K562 (cell line): ENCODE data around the gene LITAF. TPM values are rescaled to one million over a fixed set of nuclear protein-coding genes. Genes with fewer than 3 reads are reported as not detected.
A peak's percentile ranks its signal among the peaks of the same experiment; 100 is the strongest.

Experiments
- ARID2 ChIP-seq: fragments of 450-650 bp; IDR thresholded peaks from 2 replicates; pipeline ENCODE4 v1.6.1; 2017; ENCODE audit warnings: antibody characterized with exemption, mild to moderate bottlenecking
- BACH1 ChIP-seq: fragments of 200-800 bp; sonication (Bioruptor generic); IDR thresholded peaks from 2 replicates; pipeline ENCODE4 v1.6.1; 2016; ENCODE audit warnings: missing genetic modification characterization, missing compliant biosample characterization
- BHLHE40 ChIP-seq: IDR thresholded peaks from 2 replicates; pipeline ENCODE4 v1.6.1; 2011; ENCODE audit warnings: low read length, improper control_type of control experiment
- ELF1 ChIP-seq: fragments of 200-800 bp; sonication (Bioruptor generic); IDR thresholded peaks from 2 replicates; pipeline ENCODE4 v1.6.1; 2016; ENCODE audit warnings: missing genetic modification characterization, missing compliant biosample characterization
- FOXA1 ChIP-seq: fragments of 450-650 bp; IDR thresholded peaks from 2 replicates; pipeline ENCODE4 v1.6.1; 2016; ENCODE audit warnings: mild to moderate bottlenecking, borderline replicate concordance
- KHSRP ChIP-seq: fragments of 450-650 bp; IDR thresholded peaks from 2 replicates; pipeline ENCODE4 v1.6.1; 2017
- MYC ChIP-seq, 2 experiments: fragments of 250-450 bp in 1 of 2; sonication (Bioruptor Pico) in 1 of 2; IDR thresholded peaks; 2 replicates each; pipeline versions ENCODE4 v1.5.1 to v1.6.1; 2012 to 2021; ENCODE audit warnings: low read depth in 2 of 2, borderline replicate concordance in 1 of 2, improper control_type of control experiment in 1 of 2, low read length in 1 of 2, mild to moderate bottlenecking in 1 of 2, moderate library complexity in 1 of 2
- RBM39 ChIP-seq: fragments of 200-400 bp; formaldehyde crosslinking; optimal IDR thresholded peaks from 2 replicates; pipeline ENCODE3; 2018; ENCODE audit warnings: low read depth, low read length
- STAT5A ChIP-seq: IDR thresholded peaks from 2 replicates; pipeline ENCODE4 v1.6.1; 2012; ENCODE audit warnings: low read length, inconsistent platforms, borderline replicate concordance
- TEAD4 ChIP-seq, 2 experiments: sonication (generic) in 1 of 2; formaldehyde crosslinking in 1 of 2; IDR thresholded peaks; 2 replicates each; pipeline versions ENCODE4 v1.6.1 to v1.8.0; 2012 to 2022; ENCODE audit warnings: borderline replicate concordance in 1 of 2, inconsistent platforms in 1 of 2, low read length in 1 of 2, mild to moderate bottlenecking in 1 of 2, missing genetic modification reagents in 1 of 2
- ZFPM2 ChIP-seq: fragments of 250-450 bp; sonication (Bioruptor Pico); IDR thresholded peaks from 2 replicates; pipeline ENCODE4 v1.5.1; 2022; ENCODE audit warnings: mild to moderate bottlenecking
- ZNF586 ChIP-seq: fragments of 450-650 bp; formaldehyde crosslinking; conservative IDR thresholded peaks from 2 replicates; pipeline ENCODE4 v1.4.0; 2020; ENCODE audit warnings: mild to moderate bottlenecking, moderate library complexity
- ZNF644 ChIP-seq: fragments of 200-800 bp; sonication (Bioruptor generic); IDR thresholded peaks from 2 replicates; pipeline ENCODE4 v1.6.1; 2016; ENCODE audit warnings: low read depth, missing genetic modification characterization, missing compliant biosample characterization
- polyA plus RNA-seq, 8 experiments: library from polyadenylated mRNA; depleted of rRNA in 4 of 8; stranded (reverse) in 5 of 8; unstranded in 3 of 8; fragments of >200 nt; fragmentation: Nextera tagmentation in 2 of 8; fragmentation: Illumina TruSeq in 1 of 8; extraction: Ambion mirVana in 2 of 8; extraction: Trizol in 1 of 8; gene quantifications; 2 replicates each; pipeline versions ENCODE4 v1.2.1 to v1.2.3, GENCODE V29; 2011 to 2014; ENCODE audit warnings: inconsistent platforms in 1 of 8, missing spikeins in 1 of 8
- total RNA-seq, 7 experiments: library from RNA; depleted of rRNA in 6 of 7; stranded (reverse); fragments of >200 nt in 6 of 7; fragmentation: Illumina TruSeq in 2 of 7; extraction: Trizol in 2 of 7; gene quantifications; 2 replicates each; pipeline versions ENCODE4 v1.2.1 to v1.2.3, GENCODE V29; 2011 to 2021; ENCODE audit warnings: low replicate concordance in 1 of 7
- TF ChIP-seq, protein P1 (sequence below): fragments of 450-650 bp; formaldehyde crosslinking; IDR thresholded peaks from 2 replicates; pipeline ENCODE4 v1.4.0; 2020; ENCODE audit warnings: mild to moderate bottlenecking, mixed read lengths
- TF ChIP-seq, protein P2 (sequence below): fragments of 150-350 bp; IDR thresholded peaks from 2 replicates; pipeline ENCODE4 v1.6.1; 2014; ENCODE audit warnings: low read depth, mild to moderate bottlenecking, low read length, borderline replicate concordance
- TF ChIP-seq, protein P3 (sequence below): sonication (generic); formaldehyde crosslinking; IDR thresholded peaks from 2 replicates; pipeline ENCODE4 v1.5.0; 2020; ENCODE audit warnings: missing genetic modification reagents
- TF ChIP-seq, protein P4 (sequence below): sonication (generic); formaldehyde crosslinking; IDR thresholded peaks from 2 replicates; pipeline ENCODE4 v1.8.1; 2023; ENCODE audit warnings: mild to moderate bottlenecking, missing genetic modification reagents
- TF ChIP-seq, protein P5 (sequence below): sonication (generic); formaldehyde crosslinking; IDR thresholded peaks from 2 replicates; pipeline ENCODE4 v1.9.0; 2022; ENCODE audit warnings: mild to moderate bottlenecking, missing genetic modification reagents

The LITAF gene
- total and polyA plus RNA-seq, 9 of the 15 experiments (the other 6 are each of a cell fraction or from before 2014, with no cell fraction given), result 4.1 to 17.8 (median 11.9) TPM

DNA sequence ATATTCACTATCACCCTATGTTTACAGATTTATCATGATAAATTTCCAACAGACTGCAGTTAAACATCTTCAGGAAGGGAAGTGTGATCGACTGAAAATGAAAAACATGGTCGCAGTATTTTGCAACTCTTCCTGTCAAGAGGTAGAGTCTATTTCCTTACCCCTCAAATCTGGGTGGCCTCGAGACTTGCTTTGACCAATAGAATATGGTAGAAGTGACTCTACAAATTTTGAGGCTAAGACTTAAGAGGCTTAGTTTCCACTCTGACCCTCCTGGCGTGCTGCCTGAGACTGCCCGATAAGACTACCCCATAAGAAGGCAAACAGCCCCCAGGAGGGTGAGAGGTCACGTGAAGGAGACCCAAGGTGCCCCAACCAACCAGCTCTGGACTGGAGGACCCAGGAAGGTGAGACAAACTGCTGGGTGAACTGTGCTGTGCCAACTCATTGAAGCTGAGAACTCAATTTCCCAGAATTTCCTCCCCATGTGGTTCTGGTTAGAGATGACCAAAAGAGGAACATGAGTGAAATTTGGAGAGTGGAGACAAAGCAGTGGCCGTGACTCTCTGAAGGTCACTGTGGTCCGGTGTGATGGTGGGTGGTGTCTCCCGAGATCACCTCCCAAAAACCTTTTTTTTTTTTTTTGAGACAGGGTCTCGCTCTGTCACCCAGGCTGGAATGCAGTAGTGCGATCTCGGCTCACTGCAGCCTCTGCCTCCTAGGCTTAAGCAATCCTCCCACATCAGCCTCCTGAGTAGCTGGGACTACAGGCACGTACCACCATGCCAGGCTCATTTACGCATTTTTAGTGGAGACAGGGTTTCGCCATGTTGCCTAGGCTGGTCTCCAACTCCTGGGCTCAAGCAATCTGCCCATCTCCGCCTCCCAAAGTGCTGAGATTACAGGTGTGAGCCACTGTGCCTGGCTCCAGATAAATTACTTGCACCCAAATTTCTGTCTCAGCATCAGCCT, 38.2 kb upstream of the LITAF start (continued):
- TF ChIP-seq, protein P1, sequence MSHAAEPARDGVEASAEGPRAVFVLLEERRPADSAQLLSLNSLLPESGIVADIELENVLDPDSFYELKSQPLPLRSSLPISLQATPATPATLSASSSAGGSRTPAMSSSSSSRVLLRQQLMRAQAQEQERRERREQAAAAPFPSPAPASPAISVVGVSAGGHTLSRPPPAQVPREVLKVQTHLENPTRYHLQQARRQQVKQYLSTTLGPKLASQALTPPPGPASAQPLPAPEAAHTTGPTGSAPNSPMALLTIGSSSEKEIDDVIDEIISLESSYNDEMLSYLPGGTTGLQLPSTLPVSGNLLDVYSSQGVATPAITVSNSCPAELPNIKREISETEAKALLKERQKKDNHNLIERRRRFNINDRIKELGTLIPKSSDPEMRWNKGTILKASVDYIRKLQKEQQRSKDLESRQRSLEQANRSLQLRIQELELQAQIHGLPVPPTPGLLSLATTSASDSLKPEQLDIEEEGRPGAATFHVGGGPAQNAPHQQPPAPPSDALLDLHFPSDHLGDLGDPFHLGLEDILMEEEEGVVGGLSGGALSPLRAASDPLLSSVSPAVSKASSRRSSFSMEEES (CRISPR knock-in tag), result peak; percentile 27
- TF ChIP-seq FOXA1, result no peak
- TF ChIP-seq ZNF586 (CRISPR knock-in tag), result no peak
- no peak for TF ChIP-seq ELF1 (tag)
- TF ChIP-seq, protein P2, sequence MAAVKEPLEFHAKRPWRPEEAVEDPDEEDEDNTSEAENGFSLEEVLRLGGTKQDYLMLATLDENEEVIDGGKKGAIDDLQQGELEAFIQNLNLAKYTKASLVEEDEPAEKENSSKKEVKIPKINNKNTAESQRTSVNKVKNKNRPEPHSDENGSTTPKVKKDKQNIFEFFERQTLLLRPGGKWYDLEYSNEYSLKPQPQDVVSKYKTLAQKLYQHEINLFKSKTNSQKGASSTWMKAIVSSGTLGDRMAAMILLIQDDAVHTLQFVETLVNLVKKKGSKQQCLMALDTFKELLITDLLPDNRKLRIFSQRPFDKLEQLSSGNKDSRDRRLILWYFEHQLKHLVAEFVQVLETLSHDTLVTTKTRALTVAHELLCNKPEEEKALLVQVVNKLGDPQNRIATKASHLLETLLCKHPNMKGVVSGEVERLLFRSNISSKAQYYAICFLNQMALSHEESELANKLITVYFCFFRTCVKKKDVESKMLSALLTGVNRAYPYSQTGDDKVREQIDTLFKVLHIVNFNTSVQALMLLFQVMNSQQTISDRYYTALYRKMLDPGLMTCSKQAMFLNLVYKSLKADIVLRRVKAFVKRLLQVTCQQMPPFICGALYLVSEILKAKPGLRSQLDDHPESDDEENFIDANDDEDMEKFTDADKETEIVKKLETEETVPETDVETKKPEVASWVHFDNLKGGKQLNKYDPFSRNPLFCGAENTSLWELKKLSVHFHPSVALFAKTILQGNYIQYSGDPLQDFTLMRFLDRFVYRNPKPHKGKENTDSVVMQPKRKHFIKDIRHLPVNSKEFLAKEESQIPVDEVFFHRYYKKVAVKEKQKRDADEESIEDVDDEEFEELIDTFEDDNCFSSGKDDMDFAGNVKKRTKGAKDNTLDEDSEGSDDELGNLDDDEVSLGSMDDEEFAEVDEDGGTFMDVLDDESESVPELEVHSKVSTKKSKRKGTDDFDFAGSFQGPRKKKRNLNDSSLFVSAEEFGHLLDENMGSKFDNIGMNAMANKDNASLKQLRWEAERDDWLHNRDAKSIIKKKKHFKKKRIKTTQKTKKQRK, result no peak
- TF ChIP-seq STAT5A, result no peak
- TF ChIP-seq, protein P3, sequence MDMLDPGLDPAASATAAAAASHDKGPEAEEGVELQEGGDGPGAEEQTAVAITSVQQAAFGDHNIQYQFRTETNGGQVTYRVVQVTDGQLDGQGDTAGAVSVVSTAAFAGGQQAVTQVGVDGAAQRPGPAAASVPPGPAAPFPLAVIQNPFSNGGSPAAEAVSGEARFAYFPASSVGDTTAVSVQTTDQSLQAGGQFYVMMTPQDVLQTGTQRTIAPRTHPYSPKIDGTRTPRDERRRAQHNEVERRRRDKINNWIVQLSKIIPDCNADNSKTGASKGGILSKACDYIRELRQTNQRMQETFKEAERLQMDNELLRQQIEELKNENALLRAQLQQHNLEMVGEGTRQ (CRISPR knock-in tag), result peak; percentile 77
- 0 out of 2 replicates have a peak, but pooled peaks have one; percentile 46 for TF ChIP-seq BACH1 (tag)
- TF ChIP-seq, protein P4, sequence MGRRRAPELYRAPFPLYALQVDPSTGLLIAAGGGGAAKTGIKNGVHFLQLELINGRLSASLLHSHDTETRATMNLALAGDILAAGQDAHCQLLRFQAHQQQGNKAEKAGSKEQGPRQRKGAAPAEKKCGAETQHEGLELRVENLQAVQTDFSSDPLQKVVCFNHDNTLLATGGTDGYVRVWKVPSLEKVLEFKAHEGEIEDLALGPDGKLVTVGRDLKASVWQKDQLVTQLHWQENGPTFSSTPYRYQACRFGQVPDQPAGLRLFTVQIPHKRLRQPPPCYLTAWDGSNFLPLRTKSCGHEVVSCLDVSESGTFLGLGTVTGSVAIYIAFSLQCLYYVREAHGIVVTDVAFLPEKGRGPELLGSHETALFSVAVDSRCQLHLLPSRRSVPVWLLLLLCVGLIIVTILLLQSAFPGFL, result no peak
- TF ChIP-seq KHSRP, result no peak
- 0 out of 2 replicates have a peak, but pooled peaks have one; percentile 10 for TF ChIP-seq TEAD4 (IDR thresholded peaks at IDR 0.05; ENCODE audit: low read length)
- no peak for TF ChIP-seq TEAD4 (CRISPR knock-in tag; IDR thresholded peaks at IDR 0.05; ENCODE audit: borderline replicate concordance)
- TF ChIP-seq, protein P5, sequence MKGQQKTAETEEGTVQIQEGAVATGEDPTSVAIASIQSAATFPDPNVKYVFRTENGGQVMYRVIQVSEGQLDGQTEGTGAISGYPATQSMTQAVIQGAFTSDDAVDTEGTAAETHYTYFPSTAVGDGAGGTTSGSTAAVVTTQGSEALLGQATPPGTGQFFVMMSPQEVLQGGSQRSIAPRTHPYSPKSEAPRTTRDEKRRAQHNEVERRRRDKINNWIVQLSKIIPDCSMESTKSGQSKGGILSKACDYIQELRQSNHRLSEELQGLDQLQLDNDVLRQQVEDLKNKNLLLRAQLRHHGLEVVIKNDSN (CRISPR knock-in tag), result peak; percentile 41; the same call in 1 of the 2 replicates
- peak; percentile 32; the same call in 1 of the 2 replicates for TF ChIP-seq MYC (IDR thresholded peaks at IDR 0.05; ENCODE audit: low read depth, low read length)
- no peak; the same call in 1 of the 2 replicates for TF ChIP-seq MYC (CRISPR knock-in tag; IDR thresholded peaks at IDR 0.05; ENCODE audit: borderline replicate concordance, low read depth)
- no peak for TF ChIP-seq ZFPM2
- peak; percentile 52; the same call in 1 of the 2 replicates for TF ChIP-seq ZNF644
- TF ChIP-seq BHLHE40, result peak; percentile 71
- peak; percentile 61 for TF ChIP-seq RBM39
- no peak for TF ChIP-seq ARID2
